GM11168 (cell line): ENCODE measurements around the gene ZNF891.

Experiments used
- in situ Hi-C: fragments of 300-500 bp; cut with MboI; formaldehyde crosslinking; loops from one replicate; pipeline ENCODE4 v1.12.0; 2022; ENCODE audit warnings: low sequenced_read_pairs; ENCODE audit not compliant: unreplicated experiment

The ZNF891 gene

GRCh38 chr12:133073836-133074235, 56.2 kb downstream of the ZNF891 start:
- in situ Hi-C loops, result no loop called here

GRCh38 chr12:133063556-133063955, 66.5 kb downstream of the ZNF891 start:
- in situ Hi-C loops, result no loop called here

GRCh38 chr12:133061954-133062353, 68.1 kb downstream of the ZNF891 start:
- in situ Hi-C loops, result no loop called here

GRCh38 chr12:133058203-133059113, 71.6 kb downstream of the ZNF891 start:
- in situ Hi-C loops, result no loop called here

- in situ Hi-C loops, result no loop called here
Observed at GRCh38 chr12:133057446-133057845, 72.6 kb downstream of the ZNF891 start.
